H1 (cell line): ENCODE results near the gene MYH10. TPM values are rescaled to one million over a fixed set of nuclear protein-coding genes. Genes with fewer than 3 reads are reported as not detected.

Experiments
- CTCF ChIA-PET: fragments of 300-600 bp; sonication (Branson Sonifier 250); formaldehyde crosslinking; loops from one replicate; lab custom pipeline; 2021; ENCODE audit not compliant: partially characterized antibody; lab: Charles Lee
- POLR2A ChIA-PET: fragments of 300-600 bp; sonication (Branson Sonifier 250); formaldehyde crosslinking; loops from one replicate; lab custom pipeline; 2021; ENCODE audit warnings: inconsistent platforms; ENCODE audit not compliant: partially characterized antibody; lab: Charles Lee
- DNase-seq, 2 experiments: peaks; one replicate each; pipeline versions ENCODE4 v3.0.0 to v3.0.0-alpha.2; 2010 to 2022; ENCODE audit warnings: low spot score in 2 of 2, low read depth in 1 of 2, mixed read lengths in 1 of 2
- FAIRE-seq: peaks from 2 replicates; lab custom pipeline; 2011; peaks lifted over from hg19 to GRCh38; lab: Jason Lieb, UNC
- H2AFZ ChIP-seq: 2 replicates; pipeline ENCODE4 v1.8.1; 2012; ENCODE audit warnings: low read length, inconsistent platforms
- H2AK5ac ChIP-seq: 2 replicates; pipeline ENCODE4 v1.6.1; 2013; ENCODE audit warnings: low read depth, low read length
- H2BK120ac ChIP-seq: replicated peaks from 2 replicates; pipeline ENCODE3; 2013; ENCODE audit warnings: low read depth, low read length, inconsistent platforms
- H2BK12ac ChIP-seq: 2 replicates; pipeline ENCODE4 v1.6.1; 2013; ENCODE audit warnings: low read depth, low read length
- H2BK15ac ChIP-seq: 2 replicates; pipeline ENCODE4 v1.6.1; 2013; ENCODE audit warnings: low read length
- H2BK20ac ChIP-seq: 2 replicates; pipeline ENCODE4 v1.6.1; 2013; ENCODE audit warnings: low read length
- H2BK5ac ChIP-seq: 2 replicates; pipeline ENCODE4 v1.6.1; 2013; ENCODE audit warnings: low read depth, low read length
- H3K14ac ChIP-seq: 2 replicates; pipeline ENCODE4 v1.6.1; 2013; ENCODE audit warnings: inconsistent platforms; ENCODE audit not compliant: insufficient read length
- H3K18ac ChIP-seq: 2 replicates; pipeline ENCODE4 v1.6.1; 2013; ENCODE audit warnings: low read length; ENCODE audit errors: extremely low read depth
- H3K23ac ChIP-seq: 2 replicates; pipeline ENCODE4 v1.6.1; 2013; ENCODE audit warnings: inconsistent platforms; ENCODE audit not compliant: insufficient read length
- H3K23me2 ChIP-seq: 2 replicates; pipeline ENCODE4 v1.6.1; 2013; ENCODE audit warnings: low read depth, low read length
- H3K27ac ChIP-seq: 2 replicates; pipeline ENCODE4 v1.6.1; 2011; ENCODE audit warnings: low read depth, low read length, inconsistent platforms
- H3K27me3 ChIP-seq, 4 experiments: replicated peaks in 1 of 4; 1 replicate in 1 of 4; 2 replicates in 3 of 4; pipeline versions ENCODE4 v1.6.1 to v1.8.1; 2011 to 2013; ENCODE audit warnings: low read length in 3 of 4, mild to moderate bottlenecking in 3 of 4, inconsistent platforms in 2 of 4, mixed read lengths in 2 of 4, moderate library complexity in 1 of 4; ENCODE audit not compliant: control insufficient read depth in 3 of 4, insufficient read depth in 3 of 4; ENCODE audit errors: extremely low read depth in 1 of 4
- H3K36me3 ChIP-seq, 4 experiments: 2 replicates each; pipeline versions ENCODE4 v1.6.1 to v1.8.1; 2011 to 2013; ENCODE audit warnings: mild to moderate bottlenecking in 4 of 4, low read length in 3 of 4, moderate library complexity in 2 of 4, control low read depth in 1 of 4, inconsistent platforms in 1 of 4; ENCODE audit not compliant: insufficient read depth in 4 of 4, control insufficient read depth in 2 of 4
- H3K4ac ChIP-seq: replicated peaks from 2 replicates; pipeline ENCODE3; 2013; ENCODE audit warnings: low read length, low read depth, mixed read lengths, inconsistent platforms; ENCODE audit not compliant: insufficient read length
- H3K4me1 ChIP-seq, 4 experiments: replicated peaks in 1 of 4; 1 replicate in 1 of 4; 2 replicates in 3 of 4; pipeline versions ENCODE4 v1.6.1 to v1.8.1; 2011 to 2013; ENCODE audit warnings: low read length in 3 of 4, inconsistent platforms in 2 of 4, mixed read lengths in 1 of 4; ENCODE audit not compliant: insufficient read depth in 4 of 4, control insufficient read depth in 3 of 4
- H3K4me2 ChIP-seq, 2 experiments: 2 replicates each; pipeline versions ENCODE4 v1.6.1 to v1.8.1; 2011 to 2013; ENCODE audit warnings: low read depth in 2 of 2, low read length in 2 of 2, control low read depth in 1 of 2, inconsistent platforms in 1 of 2, mild to moderate bottlenecking in 1 of 2; ENCODE audit not compliant: insufficient read depth in 1 of 2
- H3K4me3 ChIP-seq, 4 experiments: fragments of 200-600, 300-600 bp in 1 of 4; sonication (generic), shearing (Covaris generic), sonication (Bioruptor Twin) in 1 of 4; 2 replicates each; pipeline versions ENCODE4 v1.5.1 to v1.8.1; 2011 to 2016; ENCODE audit warnings: low read length in 4 of 4, low read depth in 3 of 4, control low read depth in 2 of 4, inconsistent platforms in 2 of 4, mild to moderate bottlenecking in 2 of 4, mixed read lengths in 1 of 4, moderate library complexity in 1 of 4; ENCODE audit not compliant: insufficient read depth in 2 of 4; ENCODE audit errors: extremely low read depth in 1 of 4
- H3K56ac ChIP-seq: replicated peaks from 2 replicates; pipeline ENCODE3; 2013; ENCODE audit warnings: low read depth, mild to moderate bottlenecking, mixed read lengths, low read length, inconsistent platforms; ENCODE audit not compliant: insufficient read length
- H3K79me1 ChIP-seq: 2 replicates; pipeline ENCODE4 v1.6.1; 2013; ENCODE audit warnings: low read depth, low read length, control low read depth
- H3K79me2 ChIP-seq, 2 experiments: 2 replicates each; pipeline versions ENCODE4 v1.6.1 to v1.8.1; 2012 to 2013; ENCODE audit warnings: low read length in 2 of 2, mild to moderate bottlenecking in 2 of 2, inconsistent platforms in 1 of 2; ENCODE audit not compliant: insufficient read depth in 2 of 2, control insufficient read depth in 1 of 2
- H3K9ac ChIP-seq, 4 experiments: replicated peaks in 1 of 4; 1 replicate in 1 of 4; 2 replicates in 3 of 4; pipeline versions ENCODE4 v1.6.1 to v1.8.1; 2011 to 2013; ENCODE audit warnings: low read depth in 3 of 4, low read length in 3 of 4, control low read depth in 2 of 4, mild to moderate bottlenecking in 2 of 4, moderate library complexity in 2 of 4, inconsistent platforms in 1 of 4; ENCODE audit errors: extremely low read depth in 1 of 4
- H3K9me3 ChIP-seq, 2 experiments: 2 replicates each; pipeline versions ENCODE4 v1.6.1 to v1.8.1; 2012 to 2013; ENCODE audit warnings: mild to moderate bottlenecking in 2 of 2, moderate library complexity in 2 of 2, control low read depth in 1 of 2, inconsistent platforms in 1 of 2, low read depth in 1 of 2, low read length in 1 of 2, mixed read lengths in 1 of 2; ENCODE audit not compliant: insufficient read depth in 2 of 2
- H4K20me1 ChIP-seq, 2 experiments: replicated peaks in 1 of 2; 2 replicates each; pipeline versions ENCODE3 to v1.8.1; 2011 to 2013; ENCODE audit warnings: inconsistent platforms in 2 of 2, low read length in 2 of 2, mild to moderate bottlenecking in 1 of 2; ENCODE audit not compliant: insufficient read depth in 2 of 2, control insufficient read depth in 1 of 2
- H4K5ac ChIP-seq: 2 replicates; pipeline ENCODE4 v1.6.1; 2013; ENCODE audit warnings: low read length, low read depth, mixed read lengths, inconsistent platforms; ENCODE audit not compliant: insufficient read length
- H4K8ac ChIP-seq: 2 replicates; pipeline ENCODE4 v1.8.0; 2013; ENCODE audit warnings: mild to moderate bottlenecking, moderate library complexity, low read length, inconsistent platforms; ENCODE audit not compliant: insufficient read depth; ENCODE audit errors: extremely low read depth
- H4K91ac ChIP-seq: replicated peaks from 2 replicates; pipeline ENCODE3; 2013; ENCODE audit warnings: low read length, mixed read lengths, inconsistent platforms; ENCODE audit not compliant: insufficient read length
- ATF2 ChIP-seq: IDR thresholded peaks from 2 replicates; pipeline ENCODE4 v1.6.1; 2012; ENCODE audit warnings: low read length, inconsistent platforms
- BCL11A ChIP-seq, 2 experiments: IDR thresholded peaks; one replicate each; pipeline ENCODE4 v1.6.1; 2011; ENCODE audit warnings: low read depth in 2 of 2, low read length in 2 of 2, mild to moderate bottlenecking in 2 of 2
- BRCA1 ChIP-seq: IDR thresholded peaks from 2 replicates; pipeline ENCODE4 v1.6.1; 2012; ENCODE audit warnings: low read depth, low read length, improper control_type of control experiment
- CTBP2 ChIP-seq: IDR thresholded peaks from 2 replicates; pipeline ENCODE4 v1.7.0; 2011; ENCODE audit warnings: borderline replicate concordance, mild to moderate bottlenecking, moderate library complexity, mixed read lengths, low read length; ENCODE audit not compliant: insufficient read depth, insufficient read length
- JUND ChIP-seq: IDR thresholded peaks from 2 replicates; pipeline ENCODE4 v1.6.1; 2011; ENCODE audit warnings: mild to moderate bottlenecking, improper control_type of control experiment, low read length
- MAFK ChIP-seq: IDR thresholded peaks from 2 replicates; pipeline ENCODE4 v1.6.1; 2012; ENCODE audit warnings: low read depth, mild to moderate bottlenecking, improper control_type of control experiment, low read length
- MAX ChIP-seq: IDR thresholded peaks from 2 replicates; pipeline ENCODE4 v1.6.1; 2012; ENCODE audit warnings: inconsistent platforms
- SP2 ChIP-seq: IDR thresholded peaks from 2 replicates; pipeline ENCODE4 v1.6.1; 2012; ENCODE audit warnings: mild to moderate bottlenecking, low read length, inconsistent platforms
- WGBS, 2 experiments: shearing (Covaris generic) in 1 of 2; methylation state at CpG; one replicate each; pipeline versions ENCODE4 v1.1.6 to v1.1.7; 2013 to 2015; ENCODE audit warnings: low lambda C conversion rate in 2 of 2, mixed read lengths in 2 of 2, inconsistent platforms in 1 of 2, low coverage in 1 of 2, missing lambda C conversion rate in 1 of 2; ENCODE audit not compliant: insufficient replicate concordance in 2 of 2, insufficient coverage in 1 of 2, insufficient read length in 1 of 2; ENCODE audit errors: extremely low coverage in 1 of 2, missing lambda C conversion rate in 1 of 2; 5-methylcytosine and 5-hydroxymethylcytosine counted together
- polyA plus RNA-seq, 7 experiments: library from polyadenylated mRNA; depleted of rRNA in 3 of 7; stranded (reverse) in 5 of 7; unstranded in 2 of 7; fragments of >200 nt in 5 of 7; fragments of 200-250 nt in 2 of 7; gene quantifications; 1 replicate in 5 of 7; 2 replicates in 1 of 7; 4 replicates in 1 of 7; pipeline versions ENCODE4 v1.2.1 to v1.2.3, GENCODE V29; 2011 to 2013; ENCODE audit warnings: missing spikeins in 2 of 7, mixed read lengths in 2 of 7
- total RNA-seq: library from RNA; stranded (reverse); fragmentation: NEBNext Ultra II Directional; extraction: Animal tissue kit (Norgen Biotek cat#: 25700); gene quantifications from 2 replicates; pipeline ENCODE4 v1.2.1, GENCODE V29; 2021
- TF ChIP-seq, protein P1 (sequence below), 3 experiments: IDR thresholded peaks; 1 replicate in 2 of 3; 2 replicates in 1 of 3; pipeline versions ENCODE4 v1.5.1 to v1.6.1; 2011; ENCODE audit warnings: low read length in 3 of 3, mild to moderate bottlenecking in 3 of 3, inconsistent platforms in 2 of 3, low read depth in 1 of 3, moderate library complexity in 1 of 3; ENCODE audit not compliant: insufficient read depth in 1 of 3; ENCODE audit errors: control extremely low read depth in 1 of 3

Gene MYH10
- total and polyA plus RNA-seq, 2 of the 8 experiments (the other 6 are each of a cell fraction or from before 2014, with no cell fraction given) = 64.1 to 289 TPM

DNA sequence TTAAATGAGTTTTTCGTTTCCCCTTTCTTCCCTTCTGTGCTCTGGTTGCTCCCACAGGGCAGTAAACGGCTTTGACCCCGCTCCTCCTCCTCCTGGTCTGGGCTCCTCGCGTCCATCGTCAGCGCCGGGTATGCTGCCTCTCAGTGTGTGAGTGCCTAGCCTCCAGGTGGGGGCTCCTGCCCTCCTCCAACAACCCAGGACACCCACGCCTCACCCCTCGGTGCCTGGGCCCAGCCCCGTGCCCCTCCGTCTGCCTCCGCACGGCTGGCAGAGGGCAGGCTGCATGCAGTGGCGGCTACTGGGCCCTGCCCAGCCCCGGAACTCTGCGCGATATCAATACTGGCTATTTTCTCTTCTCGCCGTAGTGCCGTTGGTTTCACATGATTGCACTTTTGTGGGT is 163.7 kb downstream of the MYH10 start:
- Histone ChIP-seq H2AFZ (no peak overlapping the region), H3K14ac (no peak overlapping the region), H3K27me3 (no peaks in the 10 kb centered on the region), H3K4me2 (no peak overlapping the region), H3K23me2 (no peaks in the 10 kb centered on the region), H3K56ac (no peak overlapping the region), H2AK5ac (no peak overlapping the region), H3K79me1 (peaks cover 12% of the 10 kb centered on the region), H3K23ac (no peak overlapping the region), H3K18ac (no peak overlapping the region), H2BK15ac (no peak overlapping the region), H2BK20ac (no peak overlapping the region), H4K5ac (no peak overlapping the region), H3K4me3 (no peak overlapping the region), H4K8ac (peak overlapping the region; percentile 59; the same call in 1 of the 2 replicates), H2BK5ac (no peak overlapping the region), H3K36me3 (peaks cover 2 to 20% (median 8%) of the 10 kb centered on the region in 4 experiments; a peak in 6 of 8 replicates), H3K4me1 (peaks cover 0 to 6% (median 0%) of the 10 kb centered on the region in 4 experiments; a peak in 1 of 7 replicates), H3K79me2 (no peaks in the 10 kb centered on the region; a peak in 1 of 4 replicates), H3K9ac (no peak overlapping the region), H2BK120ac (no peak overlapping the region), H4K20me1 (peaks cover 2 to 6% of the 10 kb centered on the region in 2 experiments), H3K27ac (no peak overlapping the region), H2BK12ac (no peak overlapping the region), H3K4ac (no peak overlapping the region), H4K91ac (no peak overlapping the region), H3K9me3 (no peaks in the 10 kb centered on the region)
- ChIA-PET POLR2A (interaction anchor here (1.5 kb wide), 1 partner anchor 85 kb away, joined by 4 read pairs; no protein-coding TSS in a partner anchor), CTCF (interaction anchor here (1.5 kb wide), 1 partner anchor 10 kb away, joined by 3 read pairs; no protein-coding TSS in a partner anchor)
- 95% methylated on average over 17 of the region's 21 CpGs; no CpG with 5 or more reads in 1 of the 2 experiments for WGBS, 2 experiments
- DNase-seq (no peak), FAIRE-seq (no peak)
- no peak for TF ChIP-seq MAX
- TF ChIP-seq, protein P1, sequence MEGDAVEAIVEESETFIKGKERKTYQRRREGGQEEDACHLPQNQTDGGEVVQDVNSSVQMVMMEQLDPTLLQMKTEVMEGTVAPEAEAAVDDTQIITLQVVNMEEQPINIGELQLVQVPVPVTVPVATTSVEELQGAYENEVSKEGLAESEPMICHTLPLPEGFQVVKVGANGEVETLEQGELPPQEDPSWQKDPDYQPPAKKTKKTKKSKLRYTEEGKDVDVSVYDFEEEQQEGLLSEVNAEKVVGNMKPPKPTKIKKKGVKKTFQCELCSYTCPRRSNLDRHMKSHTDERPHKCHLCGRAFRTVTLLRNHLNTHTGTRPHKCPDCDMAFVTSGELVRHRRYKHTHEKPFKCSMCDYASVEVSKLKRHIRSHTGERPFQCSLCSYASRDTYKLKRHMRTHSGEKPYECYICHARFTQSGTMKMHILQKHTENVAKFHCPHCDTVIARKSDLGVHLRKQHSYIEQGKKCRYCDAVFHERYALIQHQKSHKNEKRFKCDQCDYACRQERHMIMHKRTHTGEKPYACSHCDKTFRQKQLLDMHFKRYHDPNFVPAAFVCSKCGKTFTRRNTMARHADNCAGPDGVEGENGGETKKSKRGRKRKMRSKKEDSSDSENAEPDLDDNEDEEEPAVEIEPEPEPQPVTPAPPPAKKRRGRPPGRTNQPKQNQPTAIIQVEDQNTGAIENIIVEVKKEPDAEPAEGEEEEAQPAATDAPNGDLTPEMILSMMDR (IDR thresholded peaks at IDR 0.05; ENCODE audit: control extremely low read depth in 1 of 3, insufficient read depth in 1 of 3, low read depth in 1 of 3, low read length in 3 of 3) = no peak
- no peak for TF ChIP-seq CTBP2
- TF ChIP-seq BCL11A (IDR thresholded peaks at IDR 0.05; ENCODE audit: low read depth in 2 of 2, low read length in 2 of 2) = no peak
- TF ChIP-seq JUND = no peak
- no peak for TF ChIP-seq SP2
- no peak for TF ChIP-seq MAFK
- no peak for TF ChIP-seq ATF2
- no peak for TF ChIP-seq BRCA1
